NCI-H345 (cell line): Measurements from ENCODE around the gene ROR1.

Experiments
- DNase-seq: peaks from one replicate; lab custom pipeline; 2025; lab: John Stamatoyannopoulos, UW

Gene ROR1

DNA sequence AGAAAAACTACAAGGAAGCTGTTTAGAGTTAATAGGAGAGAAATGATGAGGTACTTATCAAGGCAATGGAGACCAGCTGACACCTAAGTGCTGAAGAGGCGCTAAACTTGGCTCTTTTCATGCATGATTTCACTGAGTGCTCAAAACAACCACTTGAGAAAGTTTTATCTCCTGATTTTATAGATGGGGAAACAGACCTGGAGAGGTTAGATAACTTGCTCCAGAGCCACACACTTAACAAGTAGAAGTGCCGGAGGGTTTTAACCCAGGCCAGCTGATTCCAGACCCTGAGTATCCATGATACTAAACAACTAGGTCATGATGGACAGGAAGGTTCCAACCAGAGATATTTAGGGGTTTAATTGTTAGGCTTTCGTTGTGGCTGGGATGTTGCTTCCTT is 455.5 kb downstream of the ROR1 start:
- DNase-seq = peak; percentile 87
